K562 (cell line): ENCODE results near the gene PCBP2. TPM values are rescaled to one million over a fixed set of nuclear protein-coding genes. Genes with fewer than 3 reads are reported as not detected.
A peak's percentile ranks its signal among the peaks of the same experiment; 100 is the strongest.

Experiments used
- ARID2 ChIP-seq: fragments of 450-650 bp; IDR thresholded peaks from 2 replicates; pipeline ENCODE4 v1.6.1; 2017; ENCODE audit warnings: antibody characterized with exemption, mild to moderate bottlenecking
- CBX1 ChIP-seq: sonication (generic); IDR thresholded peaks from 2 replicates; pipeline ENCODE4 v1.6.1; 2016; ENCODE audit warnings: antibody characterized with exemption, low read depth, mild to moderate bottlenecking
- CCAR2 ChIP-seq: fragments of 200-400 bp; formaldehyde crosslinking; IDR thresholded peaks from 2 replicates; pipeline ENCODE4 v1.6.1; 2017; ENCODE audit warnings: mild to moderate bottlenecking, low read depth, low read length
- CREM ChIP-seq: IDR thresholded peaks from 2 replicates; pipeline ENCODE4 v1.6.1; 2014; ENCODE audit warnings: antibody characterized with exemption, low read depth
- DIDO1 ChIP-seq: fragments of 450-650 bp; IDR thresholded peaks from 2 replicates; pipeline ENCODE4 v1.6.1; 2016; ENCODE audit warnings: low read depth, missing biosample characterization, missing genetic modification characterization
- EP400 ChIP-seq: fragments of 450-650 bp; IDR thresholded peaks from 2 replicates; pipeline ENCODE4 v1.6.1; 2017; ENCODE audit warnings: antibody characterized with exemption, mild to moderate bottlenecking, moderate library complexity
- ETS2 ChIP-seq: IDR thresholded peaks from 2 replicates; pipeline ENCODE4 v1.6.1; 2016; ENCODE audit warnings: borderline replicate concordance, missing genetic modification characterization, mild to moderate bottlenecking, moderate library complexity, missing compliant biosample characterization; ENCODE audit not compliant: poor library complexity, severe bottlenecking
- GATA2 ChIP-seq: sonication (generic); formaldehyde crosslinking; IDR thresholded peaks from 2 replicates; pipeline ENCODE4 v1.4.0; 2020; ENCODE audit warnings: mild to moderate bottlenecking, missing genetic modification reagents
- GMEB1 ChIP-seq: fragments of 250-450 bp; sonication (Bioruptor Pico); IDR thresholded peaks from 2 replicates; pipeline ENCODE4 v1.4.0; 2020; ENCODE audit warnings: mild to moderate bottlenecking
- L3MBTL2 ChIP-seq: fragments of 450-650 bp; IDR thresholded peaks from 2 replicates; pipeline ENCODE4 v1.6.1; 2016; ENCODE audit warnings: mild to moderate bottlenecking, moderate library complexity
- MCM2 ChIP-seq: fragments of 450-650 bp; IDR thresholded peaks from 2 replicates; pipeline ENCODE4 v1.6.1; 2017; ENCODE audit warnings: low read depth, mild to moderate bottlenecking
- POLR2G ChIP-seq: fragments of 200-400 bp; formaldehyde crosslinking; IDR thresholded peaks from 2 replicates; pipeline ENCODE4 v1.6.1; 2017; ENCODE audit warnings: low read depth, mild to moderate bottlenecking, antibody characterized with exemption, low read length, moderate library complexity
- RREB1 ChIP-seq: fragments of 250-450 bp; sonication (Bioruptor Pico); IDR thresholded peaks from 2 replicates; pipeline ENCODE4 v1.4.0; 2020
- SMARCE1 ChIP-seq: fragments of 450-650 bp; IDR thresholded peaks from 2 replicates; pipeline ENCODE4 v1.7.1; 2016; ENCODE audit warnings: mild to moderate bottlenecking
- TBP ChIP-seq: optimal IDR thresholded peaks from 2 replicates; pipeline ENCODE3; 2011; ENCODE audit warnings: low read depth, low read length, improper control_type of control experiment
- TCF3 ChIP-seq: sonication (generic); formaldehyde crosslinking; IDR thresholded peaks from 2 replicates; pipeline ENCODE4 v1.4.0; 2020; ENCODE audit warnings: mild to moderate bottlenecking, missing genetic modification reagents
- ZC3H4 ChIP-seq: sonication (generic); formaldehyde crosslinking; IDR thresholded peaks from 2 replicates; pipeline ENCODE4 v1.9.0; 2021; ENCODE audit warnings: missing genetic modification reagents, borderline replicate concordance
- ZNF316 ChIP-seq: fragments of 450-650 bp; IDR thresholded peaks from 2 replicates; pipeline ENCODE4 v1.6.1; 2016
- ZNF561 ChIP-seq: fragments of 450-650 bp; formaldehyde crosslinking; conservative IDR thresholded peaks from 2 replicates; pipeline ENCODE4 v1.4.0; 2020; ENCODE audit warnings: mild to moderate bottlenecking, moderate library complexity
- ZNF639 ChIP-seq, 2 experiments: fragments of 200-800 bp in 1 of 2; sonication (Bioruptor generic) in 1 of 2; sonication (generic) in 1 of 2; formaldehyde crosslinking in 1 of 2; IDR thresholded peaks in 1 of 2; conservative IDR thresholded peaks in 1 of 2; 2 replicates each; pipeline versions ENCODE4 v1.5.0 to v1.6.1; 2016 to 2020; ENCODE audit warnings: missing compliant biosample characterization in 1 of 2, missing genetic modification characterization in 1 of 2, missing genetic modification reagents in 1 of 2
- ZZZ3 ChIP-seq: fragments of 450-650 bp; IDR thresholded peaks from 2 replicates; pipeline ENCODE4 v1.6.1; 2016; ENCODE audit warnings: antibody characterized with exemption, mild to moderate bottlenecking, moderate library complexity
- polyA plus RNA-seq, 8 experiments: library from polyadenylated mRNA; depleted of rRNA in 4 of 8; stranded (reverse) in 5 of 8; unstranded in 3 of 8; fragments of >200 nt; fragmentation: Nextera tagmentation in 2 of 8; fragmentation: Illumina TruSeq in 1 of 8; extraction: Ambion mirVana in 2 of 8; extraction: Trizol in 1 of 8; gene quantifications; 2 replicates each; pipeline versions ENCODE4 v1.2.1 to v1.2.3, GENCODE V29; 2011 to 2014; ENCODE audit warnings: inconsistent platforms in 1 of 8, missing spikeins in 1 of 8
- total RNA-seq, 7 experiments: library from RNA; depleted of rRNA in 6 of 7; stranded (reverse); fragments of >200 nt in 6 of 7; fragmentation: Illumina TruSeq in 2 of 7; extraction: Trizol in 2 of 7; gene quantifications; 2 replicates each; pipeline versions ENCODE4 v1.2.1 to v1.2.3, GENCODE V29; 2011 to 2021; ENCODE audit warnings: low replicate concordance in 1 of 7

The PCBP2 gene
- total and polyA plus RNA-seq, 9 of the 15 experiments (the other 6 are each of a cell fraction or from before 2014, with no cell fraction given), result 137 to 831 (median 328) TPM

- TF ChIP-seq ZZZ3 (peak; percentile 91), TCF3 (CRISPR knock-in tag) (peak; percentile 34; the same call in 1 of the 2 replicates), GATA2 (CRISPR knock-in tag) (no peak), RREB1 (CRISPR knock-in tag) (no peak), ZNF561 (CRISPR knock-in tag) (no peak), MCM2 (no peak), EP400 (peak; percentile 92), SMARCE1 (peak; percentile 44; the same call in 1 of the 2 replicates), L3MBTL2 (0 out of 2 replicates have a peak, but pooled peaks have one; percentile 20), GMEB1 (CRISPR knock-in tag) (peak; percentile 76), ZNF639 (CRISPR knock-in tag; conservative IDR thresholded peaks at IDR 0.05 in 1 of 2, IDR thresholded peaks at IDR 0.05 in 1 of 2) (peak in 1 of 2 experiments; percentile 93; a peak in 2 of 4 replicates), CCAR2 (no peak), CREM (peak; percentile 98), ZNF316 (no peak), ETS2 (tag) (no peak), CBX1 (0 out of 2 replicates have a peak, but pooled peaks have one; percentile 8), TBP (no peak), ZC3H4 (CRISPR knock-in tag) (no peak), POLR2G (peak; percentile 90), DIDO1 (tag) (peak; percentile 55; the same call in 1 of the 2 replicates), ARID2 (no peak)
Observed at GRCh38 chr12:53451661-53452158, at the start of gene PCBP2 (continued).
